HG02870 (cell line): Measurements from ENCODE around the gene IGFBP6.

Experiments used
- ATAC-seq: cut with Tn5 transposase; IDR thresholded peaks from one replicate; pipeline ENCODE4 v1.9.1; 2021; ENCODE audit warnings: mild to moderate bottlenecking, moderate library complexity; ENCODE audit not compliant: unreplicated experiment

Gene IGFBP6

GRCh38 chr12:53115891-53116648 lies 18.6 kb downstream of the IGFBP6 start:
- no peak for ATAC-seq

GRCh38 chr12:53118751-53119300 lies 21.4 kb downstream of the IGFBP6 start:
- no peak for ATAC-seq

- no peak for ATAC-seq
Observed at GRCh38 chr12:53120685-53121525, 23.4 kb downstream of the IGFBP6 start.

- ATAC-seq: no peak
Observed at GRCh38 chr12:53122961-53123468, 25.5 kb downstream of the IGFBP6 start.

- no peak for ATAC-seq
Observed at GRCh38 chr12:53123578-53124351, 26.3 kb downstream of the IGFBP6 start.

GRCh38 chr12:53124352-53124723 lies 26.9 kb downstream of the IGFBP6 start:
- no peak for ATAC-seq

GRCh38 chr12:53127169-53127568 lies 29.7 kb downstream of the IGFBP6 start:
- no peak for ATAC-seq

GRCh38 chr12:53128780-53129569 lies 31.5 kb downstream of the IGFBP6 start:
- ATAC-seq: no peak

GRCh38 chr12:53131844-53132243 lies 34.4 kb downstream of the IGFBP6 start:
- no peak for ATAC-seq

- ATAC-seq: no peak
Observed at GRCh38 chr12:53133722-53134121, 36.3 kb downstream of the IGFBP6 start.

- ATAC-seq: no peak
Observed at GRCh38 chr12:53143355-53143754, 45.9 kb downstream of the IGFBP6 start.

GRCh38 chr12:53145383-53146260 lies 48.2 kb downstream of the IGFBP6 start:
- no peak for ATAC-seq

- ATAC-seq: no peak
Observed at GRCh38 chr12:53147181-53147580, 49.7 kb downstream of the IGFBP6 start.

GRCh38 chr12:53147653-53148052 lies 50.2 kb downstream of the IGFBP6 start:
- no peak for ATAC-seq

GRCh38 chr12:53151039-53151438 lies 53.6 kb downstream of the IGFBP6 start:
- ATAC-seq: no peak
